HL-60 (cell line): Measurements from ENCODE around the gene FAM222B.

Experiments used
- POLR2AphosphoS5 ChIP-seq: IDR thresholded peaks from 2 replicates; pipeline ENCODE4 v1.6.1; 2012; ENCODE audit warnings: low read depth
- TF ChIP-seq, protein P1 (sequence below): IDR thresholded peaks from one replicate; pipeline ENCODE4 v1.5.1; 2011; ENCODE audit warnings: low read length, control low read depth, inconsistent platforms; ENCODE audit not compliant: insufficient read depth

DNA sequence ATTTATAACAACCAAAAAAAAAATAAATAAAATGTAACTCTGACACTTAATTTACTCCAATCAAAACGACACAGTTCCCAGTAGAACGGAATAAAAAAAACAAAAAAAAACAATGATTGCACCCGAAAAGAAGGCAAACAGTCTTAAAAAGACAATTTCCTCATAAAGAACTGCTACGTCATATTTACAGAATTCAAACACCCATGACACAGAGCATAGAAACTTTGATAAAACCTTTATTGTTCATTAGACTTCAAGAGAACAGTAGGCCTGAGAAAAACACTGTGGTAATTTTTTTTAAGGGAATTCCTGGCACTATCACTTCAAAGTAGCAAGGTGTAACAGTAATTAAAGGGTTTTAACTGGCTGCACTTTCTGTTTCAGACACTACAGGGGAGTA lies 26.1 kb downstream of the FAM222B start:
- TF ChIP-seq, protein P1, sequence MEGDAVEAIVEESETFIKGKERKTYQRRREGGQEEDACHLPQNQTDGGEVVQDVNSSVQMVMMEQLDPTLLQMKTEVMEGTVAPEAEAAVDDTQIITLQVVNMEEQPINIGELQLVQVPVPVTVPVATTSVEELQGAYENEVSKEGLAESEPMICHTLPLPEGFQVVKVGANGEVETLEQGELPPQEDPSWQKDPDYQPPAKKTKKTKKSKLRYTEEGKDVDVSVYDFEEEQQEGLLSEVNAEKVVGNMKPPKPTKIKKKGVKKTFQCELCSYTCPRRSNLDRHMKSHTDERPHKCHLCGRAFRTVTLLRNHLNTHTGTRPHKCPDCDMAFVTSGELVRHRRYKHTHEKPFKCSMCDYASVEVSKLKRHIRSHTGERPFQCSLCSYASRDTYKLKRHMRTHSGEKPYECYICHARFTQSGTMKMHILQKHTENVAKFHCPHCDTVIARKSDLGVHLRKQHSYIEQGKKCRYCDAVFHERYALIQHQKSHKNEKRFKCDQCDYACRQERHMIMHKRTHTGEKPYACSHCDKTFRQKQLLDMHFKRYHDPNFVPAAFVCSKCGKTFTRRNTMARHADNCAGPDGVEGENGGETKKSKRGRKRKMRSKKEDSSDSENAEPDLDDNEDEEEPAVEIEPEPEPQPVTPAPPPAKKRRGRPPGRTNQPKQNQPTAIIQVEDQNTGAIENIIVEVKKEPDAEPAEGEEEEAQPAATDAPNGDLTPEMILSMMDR = no peak
- TF ChIP-seq POLR2AphosphoS5 = no peak
